Adrenal gland (tissue), 5 donors: ENCODE data around the gene ZGLP1.

ENCODE experiments used
- CTCF ChIP-seq, 6 experiments: fragments of 450-650 bp in 4 of 6; fragments of 200-600 bp in 2 of 6; sonication (generic) in 1 of 6; IDR thresholded peaks; 1 replicate in 5 of 6; 2 replicates in 1 of 6; pipeline versions ENCODE4 v1.5.1 to v1.8.0; 2016 to 2021; ENCODE audit warnings: antibody characterized with exemption in 6 of 6, mild to moderate bottlenecking in 2 of 6, moderate library complexity in 1 of 6
- POLR2A ChIP-seq, 2 donors: fragments of 450-650 bp; IDR thresholded peaks; one replicate each; pipeline ENCODE4 v1.6.1; 2017; ENCODE audit warnings: antibody characterized with exemption in 2 of 2, mild to moderate bottlenecking in 2 of 2, moderate library complexity in 1 of 2
- donor health status: DM: no; HTN: no; CAD: no.

- no peak for TF ChIP-seq CTCF (IDR thresholded peaks at IDR 0.05)
- no peak for TF ChIP-seq POLR2A (IDR thresholded peaks at IDR 0.05)
Observed at GRCh38 chr19:10292206-10292788, 17.3 kb downstream of the ZGLP1 start.
